PC-9 (cell line): ENCODE results near the gene NPM1.

Experiments used
- EZH2 ChIP-seq: fragments of 200-600 bp; sonication (generic); IDR thresholded peaks from 2 replicates; pipeline ENCODE4 v1.8.0; 2017; ENCODE audit warnings: antibody characterized with exemption, low read depth
- TF ChIP-seq, protein P1 (sequence below): fragments of 200-600 bp; sonication (generic); conservative IDR thresholded peaks from 2 replicates; pipeline ENCODE4 v1.6.1; 2017; ENCODE audit warnings: mixed run types, antibody characterized with exemption, mild to moderate bottlenecking, moderate library complexity

DNA sequence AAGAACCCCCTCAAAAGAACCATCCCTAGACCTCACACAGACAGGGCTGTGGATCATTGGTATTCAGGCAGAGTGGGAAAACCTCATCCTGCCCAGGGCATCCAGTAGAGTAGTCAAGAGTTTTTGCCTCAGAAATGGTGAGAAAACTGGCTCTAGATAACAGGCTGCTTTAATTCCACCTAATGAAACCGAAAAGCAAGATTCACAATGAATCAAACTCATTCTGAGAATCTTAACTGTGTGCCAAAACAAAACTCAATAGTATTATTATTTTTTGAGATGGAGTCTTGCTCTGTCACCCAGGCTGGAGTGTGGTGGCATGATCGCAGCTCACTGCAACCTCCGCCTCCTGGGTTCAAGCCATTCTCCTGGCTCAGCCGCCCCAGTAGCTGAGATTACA lies 17.8 kb upstream of the NPM1 start:
- TF ChIP-seq, protein P1, sequence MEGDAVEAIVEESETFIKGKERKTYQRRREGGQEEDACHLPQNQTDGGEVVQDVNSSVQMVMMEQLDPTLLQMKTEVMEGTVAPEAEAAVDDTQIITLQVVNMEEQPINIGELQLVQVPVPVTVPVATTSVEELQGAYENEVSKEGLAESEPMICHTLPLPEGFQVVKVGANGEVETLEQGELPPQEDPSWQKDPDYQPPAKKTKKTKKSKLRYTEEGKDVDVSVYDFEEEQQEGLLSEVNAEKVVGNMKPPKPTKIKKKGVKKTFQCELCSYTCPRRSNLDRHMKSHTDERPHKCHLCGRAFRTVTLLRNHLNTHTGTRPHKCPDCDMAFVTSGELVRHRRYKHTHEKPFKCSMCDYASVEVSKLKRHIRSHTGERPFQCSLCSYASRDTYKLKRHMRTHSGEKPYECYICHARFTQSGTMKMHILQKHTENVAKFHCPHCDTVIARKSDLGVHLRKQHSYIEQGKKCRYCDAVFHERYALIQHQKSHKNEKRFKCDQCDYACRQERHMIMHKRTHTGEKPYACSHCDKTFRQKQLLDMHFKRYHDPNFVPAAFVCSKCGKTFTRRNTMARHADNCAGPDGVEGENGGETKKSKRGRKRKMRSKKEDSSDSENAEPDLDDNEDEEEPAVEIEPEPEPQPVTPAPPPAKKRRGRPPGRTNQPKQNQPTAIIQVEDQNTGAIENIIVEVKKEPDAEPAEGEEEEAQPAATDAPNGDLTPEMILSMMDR: no peak
- TF ChIP-seq EZH2: no peak
